NCI-H2171 (cell line): ENCODE measurements around the gene FRMD4A.

Experiments
- DNase-seq: peaks from one replicate; lab custom pipeline; 2025; lab: John Stamatoyannopoulos, UW

FRMD4A gene

DNA sequence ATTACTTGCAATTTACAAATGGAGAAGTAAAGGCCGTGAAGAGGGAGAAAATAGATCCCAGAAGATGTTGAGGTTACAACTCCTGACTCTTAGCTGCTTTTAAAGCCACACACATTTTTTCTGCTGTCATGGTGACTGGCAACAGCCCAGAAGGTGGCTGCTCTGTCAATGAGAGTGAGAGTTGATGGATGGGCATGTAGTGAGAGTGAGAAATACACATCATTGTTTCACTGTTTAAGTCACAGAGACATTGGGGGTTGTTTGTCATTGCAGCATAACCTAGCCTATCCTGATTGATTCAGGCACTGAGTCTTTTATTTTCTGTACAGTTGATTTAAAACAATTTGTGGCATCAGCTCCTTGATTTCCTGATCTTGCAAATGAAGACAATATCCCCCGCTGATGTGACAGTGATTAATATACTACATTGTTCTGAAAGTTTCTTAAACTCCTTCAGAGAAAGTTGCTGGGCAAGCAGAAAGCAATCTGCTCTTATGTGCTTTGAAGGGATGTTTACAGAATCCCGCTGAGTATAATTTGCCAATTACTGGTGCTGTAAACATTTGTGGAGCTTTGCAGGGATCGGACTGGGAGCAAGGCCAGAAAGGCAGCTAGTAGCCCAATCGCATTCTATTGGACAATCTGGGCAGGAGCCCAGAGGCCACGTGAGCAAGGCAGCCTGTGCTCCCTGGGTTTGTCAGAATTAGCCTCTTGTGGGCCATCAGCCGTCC is 514.4 kb downstream of the FRMD4A start:
- DNase-seq: no peak

DNA sequence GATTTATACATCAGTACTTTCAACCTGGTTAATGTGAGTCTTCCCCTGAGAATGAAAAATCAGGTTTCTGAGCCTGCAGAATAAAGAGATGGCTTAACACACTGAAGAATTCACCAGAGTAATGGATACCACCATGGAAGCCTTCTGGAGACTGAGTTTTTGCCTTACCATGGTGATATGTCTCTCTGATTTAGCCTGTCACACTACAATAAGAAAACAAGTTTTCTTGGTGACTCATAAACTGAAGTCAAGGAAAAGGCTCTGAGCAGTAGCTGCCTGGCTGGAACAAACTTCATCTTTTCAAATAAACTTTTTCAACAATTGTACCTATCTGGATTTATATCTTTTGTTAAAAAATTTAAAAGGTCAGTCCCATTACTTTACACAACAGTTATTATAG is 515.0 kb downstream of the FRMD4A start:
- DNase-seq: no peak

DNA sequence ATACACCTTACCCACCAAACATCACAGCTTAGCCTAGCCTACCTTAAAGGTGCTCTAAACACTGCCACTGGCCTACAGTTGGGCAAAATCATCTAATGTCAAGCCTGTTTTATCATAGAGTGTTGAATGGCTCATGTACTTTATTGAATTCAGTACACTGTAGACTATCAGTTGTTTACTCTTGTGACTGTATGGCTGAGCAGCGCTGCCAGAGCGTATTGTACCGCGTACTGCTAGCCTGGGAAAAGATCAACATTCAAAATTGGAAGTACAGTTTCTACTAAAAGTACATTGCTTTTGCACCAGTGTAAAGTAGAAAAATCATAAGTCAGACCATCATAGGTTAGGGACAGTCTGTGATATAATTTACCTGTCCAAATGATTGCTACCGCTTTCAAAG is 517.2 kb downstream of the FRMD4A start:
- no peak for DNase-seq

GRCh38 chr10:13812804-13813203 is 517.9 kb downstream of the FRMD4A start:
- DNase-seq: no peak

DNA sequence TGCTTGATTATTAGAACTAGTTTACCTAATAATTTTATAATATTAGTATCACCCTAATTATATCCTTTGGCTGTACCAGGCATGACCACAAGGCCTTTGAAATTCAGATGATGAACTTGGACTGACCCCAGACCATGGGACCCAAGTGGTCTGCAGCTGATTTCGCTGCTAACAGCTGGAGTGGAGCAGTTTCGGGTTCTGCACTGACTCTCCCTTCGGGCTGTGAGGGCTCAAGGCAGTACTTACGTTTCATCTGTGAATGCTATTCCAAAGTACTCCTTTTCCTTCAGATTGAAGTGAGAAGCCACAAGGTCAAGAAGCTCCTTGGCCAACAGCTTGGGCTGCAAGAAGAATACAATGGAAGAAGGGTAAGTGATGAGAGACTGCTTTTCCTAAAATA is 520.2 kb downstream of the FRMD4A start:
- DNase-seq: no peak

GRCh38 chr10:13809427-13809826 is 521.3 kb downstream of the FRMD4A start:
- DNase-seq: no peak

DNA sequence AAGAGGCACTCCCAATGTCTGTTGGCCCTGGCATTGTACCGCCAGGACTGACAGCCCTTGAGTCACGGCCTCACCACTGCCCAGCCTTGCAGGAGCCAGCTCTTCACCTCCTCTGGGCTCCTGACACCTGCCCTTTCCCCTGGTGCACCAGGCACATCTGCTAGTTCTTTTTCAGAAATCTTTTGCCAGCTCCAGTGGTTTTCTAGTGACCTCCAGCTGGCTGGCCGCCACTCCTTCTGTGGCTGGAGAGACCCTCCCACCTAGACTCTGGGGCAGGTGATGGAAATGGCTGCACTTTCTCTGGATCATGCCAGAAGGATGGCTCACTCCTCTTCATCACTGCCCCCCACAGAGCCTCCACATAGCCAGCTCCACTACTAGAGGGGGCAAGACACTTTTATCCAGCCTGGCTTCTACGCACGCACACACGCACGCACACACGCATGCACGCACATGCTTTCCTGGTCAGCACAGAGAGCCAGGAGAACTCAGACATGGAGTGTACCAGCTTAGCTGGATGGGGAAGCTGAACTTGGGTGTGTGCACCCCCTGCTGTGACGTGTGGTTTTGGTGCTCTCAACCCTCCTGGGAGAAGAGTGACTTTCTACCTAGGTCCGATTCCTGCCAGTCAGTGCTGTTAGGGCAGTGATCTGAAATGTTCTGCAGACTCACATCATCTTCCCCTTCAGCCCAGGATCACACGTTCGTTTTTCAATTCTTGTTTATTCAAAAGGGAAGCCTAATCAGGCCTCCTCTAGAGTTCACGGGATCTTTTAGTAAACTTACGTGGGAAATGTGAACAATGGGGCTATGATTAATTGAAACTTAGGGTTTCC is 522.0 kb downstream of the FRMD4A start:
- no peak for DNase-seq

GRCh38 chr10:13806419-13806818 is 524.3 kb downstream of the FRMD4A start:
- no peak for DNase-seq

DNA sequence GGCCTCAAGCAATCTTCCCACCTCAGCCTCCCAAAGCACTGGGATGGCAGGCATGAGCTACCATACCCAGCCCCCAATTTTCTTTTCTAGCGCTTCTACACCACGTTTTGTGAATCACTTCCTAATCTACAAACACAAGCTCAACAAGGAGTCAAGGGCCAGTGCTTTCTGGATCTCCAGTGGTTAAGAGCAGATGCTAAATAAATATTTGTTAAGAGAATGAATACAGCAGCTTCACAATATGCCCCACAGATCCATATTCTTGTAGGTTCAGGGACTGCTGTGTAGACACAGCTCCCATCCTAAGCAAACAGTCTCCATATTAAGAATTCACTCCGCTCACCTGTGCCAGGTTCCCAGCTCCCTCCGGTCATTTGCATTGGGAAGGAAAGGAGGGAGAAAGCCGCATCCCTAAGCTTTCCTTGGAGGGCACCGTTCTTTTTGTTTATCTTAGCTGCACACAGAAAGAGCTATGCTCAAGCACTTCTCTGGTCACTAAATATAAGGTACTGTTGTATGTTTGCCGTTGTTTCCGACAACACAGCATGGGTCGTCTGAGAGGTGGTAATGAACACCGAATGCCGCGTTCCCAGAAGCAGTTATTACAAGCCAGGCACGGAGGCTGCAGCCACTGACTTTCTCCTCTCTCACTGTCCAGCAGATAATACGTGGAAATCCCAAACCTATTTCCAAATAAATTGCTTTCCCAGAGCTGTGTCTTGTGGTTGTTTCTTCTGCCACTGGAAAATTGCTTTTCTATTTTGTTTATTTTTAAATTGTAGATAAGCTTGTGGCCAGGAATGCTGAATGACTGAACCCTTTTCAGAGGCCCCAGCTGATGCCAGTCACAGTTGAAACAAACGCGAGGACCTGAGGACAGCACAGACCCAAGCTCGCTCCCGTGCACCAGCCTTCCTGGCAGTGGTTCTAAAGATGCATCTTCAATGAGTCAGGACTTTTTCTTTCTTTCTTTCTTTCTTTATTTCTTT is 526.9 kb downstream of the FRMD4A start:
- no peak for DNase-seq

DNA sequence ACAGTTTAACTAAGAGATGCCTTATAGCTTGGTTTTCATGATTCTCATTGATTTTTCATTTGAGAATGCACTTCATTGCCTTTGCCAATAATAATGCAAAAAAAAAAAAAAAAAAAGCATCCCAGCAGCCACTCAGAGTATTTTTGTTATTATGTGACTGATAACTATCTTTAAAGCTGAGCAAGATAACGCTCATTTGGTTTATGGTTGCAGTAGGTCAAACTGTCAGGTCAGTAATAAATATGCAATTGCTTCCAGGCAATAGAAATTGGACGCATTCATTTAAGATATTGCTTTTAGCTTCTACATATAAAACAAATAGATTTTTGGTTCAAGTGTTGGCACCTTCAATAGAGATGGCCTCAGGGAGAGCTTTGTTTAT is 528.8 kb downstream of the FRMD4A start:
- no peak for DNase-seq

GRCh38 chr10:13801156-13801906 is 529.4 kb downstream of the FRMD4A start:
- DNase-seq: no peak

- DNase-seq: no peak
These were observed 533.6 kb downstream of the FRMD4A start for GRCh38 chr10:13797164-13797563.

DNA sequence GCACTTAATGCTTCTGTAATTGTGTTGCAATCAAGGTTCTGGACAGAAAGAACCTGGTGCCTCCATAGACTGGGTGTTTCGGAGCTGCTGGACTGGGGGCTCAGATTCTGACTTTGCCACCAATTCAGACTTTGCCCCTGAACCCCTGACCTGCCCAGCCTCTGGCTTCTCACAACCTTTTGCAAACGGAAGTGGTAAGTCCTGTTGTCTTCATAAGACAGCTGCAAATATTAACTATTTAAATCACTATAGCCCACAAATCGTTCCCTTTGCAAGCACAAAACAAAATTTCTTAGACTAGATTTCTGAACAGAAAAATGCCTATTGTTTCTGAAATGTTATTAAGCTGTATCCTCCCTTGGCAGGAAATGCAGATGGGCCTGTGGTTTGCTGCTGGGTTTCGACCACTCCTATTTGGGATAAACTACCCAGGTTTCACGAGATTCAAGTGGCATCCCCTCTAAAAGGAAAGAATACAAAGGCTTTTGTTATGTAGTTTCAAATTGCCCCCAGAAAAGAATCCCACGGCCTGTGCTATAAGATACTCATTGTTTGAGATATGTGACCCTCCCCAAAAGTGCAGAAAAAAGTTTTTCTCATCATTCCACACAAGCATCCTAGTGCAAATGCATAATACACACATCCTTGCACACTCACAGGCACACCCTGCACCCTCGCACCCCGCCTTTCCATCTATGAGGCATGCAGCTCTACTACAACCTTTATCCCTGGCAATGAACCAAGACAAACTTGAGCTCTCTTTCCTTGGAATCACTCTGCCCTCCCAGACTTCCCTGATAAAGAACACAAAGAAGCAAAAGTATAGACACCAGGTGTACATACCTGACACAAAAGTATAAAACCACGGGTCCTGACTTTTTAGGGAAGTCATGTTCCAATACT is 534.8 kb downstream of the FRMD4A start:
- no peak for DNase-seq

GRCh38 chr10:13794992-13795612 is 535.6 kb downstream of the FRMD4A start:
- DNase-seq: no peak

DNA sequence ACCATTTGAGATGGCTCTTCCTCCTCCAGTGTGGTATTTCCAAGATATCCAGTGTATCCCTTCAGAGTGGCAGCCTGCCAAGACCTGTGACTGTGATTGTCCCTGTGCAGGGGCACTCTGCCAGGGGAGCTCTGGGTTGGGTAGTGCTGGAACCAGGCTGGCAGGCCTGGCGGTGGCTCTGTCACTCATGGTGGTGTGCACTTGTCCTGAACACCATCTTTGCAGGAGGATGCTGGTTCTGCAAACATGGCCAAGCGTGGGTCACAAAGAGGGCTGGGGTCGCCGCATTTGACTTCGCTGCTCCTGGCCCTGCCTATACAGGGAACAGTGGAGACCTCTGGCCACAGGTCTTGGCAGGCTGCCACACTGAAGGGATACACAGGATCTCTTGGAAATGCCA is 538.7 kb downstream of the FRMD4A start:
- DNase-seq: no peak

- DNase-seq: no peak
These were observed 539.2 kb downstream of the FRMD4A start for GRCh38 chr10:13791483-13791882.

DNA sequence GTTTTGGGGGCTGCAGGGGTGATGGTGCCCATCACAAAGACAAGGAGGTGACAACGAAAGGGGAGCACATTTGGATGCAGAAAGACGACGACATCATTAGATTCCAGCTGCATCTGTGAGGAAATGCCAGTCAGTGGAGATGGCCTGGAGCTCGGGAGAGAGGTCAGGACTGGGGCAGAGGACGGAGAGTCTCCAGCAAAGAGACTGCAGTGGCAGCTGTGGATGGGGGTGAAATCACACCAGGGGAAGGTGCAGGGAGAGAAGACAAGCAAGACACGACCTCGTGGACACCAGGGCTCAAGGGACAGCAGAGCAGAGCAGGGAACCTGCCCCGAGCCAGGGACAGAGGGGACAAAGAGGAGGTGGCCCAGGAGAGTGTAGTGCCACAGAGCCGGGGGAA is 540.5 kb downstream of the FRMD4A start:
- no peak for DNase-seq

- no peak for DNase-seq
These were observed 541.3 kb downstream of the FRMD4A start for GRCh38 chr10:13789448-13789829.

GRCh38 chr10:13788711-13789447 is 541.8 kb downstream of the FRMD4A start:
- no peak for DNase-seq

GRCh38 chr10:13788320-13788600 is 542.5 kb downstream of the FRMD4A start:
- no peak for DNase-seq
